Stimulated activated CD4-positive, alpha-beta T cell treated with anti-CD3 and anti-CD28 coated beads, Interleukin-1b, Interleukin-23, amount 100 ng/mL, for 4 hours (primary cell): ENCODE data around the gene MTHFSD.

Source experiments
- DNase-seq, 2 donors: peaks; one replicate each; pipeline ENCODE4 v3.0.0-alpha.2; 2020; ENCODE audit warnings: low read depth in 2 of 2

MTHFSD gene

GRCh38 chr16:86514481-86515376 is 40.3 kb downstream of the MTHFSD start:
- DNase-seq: no peak

- DNase-seq: no peak
These were observed 41.4 kb downstream of the MTHFSD start for GRCh38 chr16:86513471-86514277.

- DNase-seq: no peak
These were observed 42.1 kb downstream of the MTHFSD start for GRCh38 chr16:86512860-86513470.

- DNase-seq: no peak
These were observed 42.7 kb downstream of the MTHFSD start for GRCh38 chr16:86512301-86512859.

- DNase-seq: no peak
These were observed 43.5 kb downstream of the MTHFSD start for GRCh38 chr16:86511317-86512161.

DNA sequence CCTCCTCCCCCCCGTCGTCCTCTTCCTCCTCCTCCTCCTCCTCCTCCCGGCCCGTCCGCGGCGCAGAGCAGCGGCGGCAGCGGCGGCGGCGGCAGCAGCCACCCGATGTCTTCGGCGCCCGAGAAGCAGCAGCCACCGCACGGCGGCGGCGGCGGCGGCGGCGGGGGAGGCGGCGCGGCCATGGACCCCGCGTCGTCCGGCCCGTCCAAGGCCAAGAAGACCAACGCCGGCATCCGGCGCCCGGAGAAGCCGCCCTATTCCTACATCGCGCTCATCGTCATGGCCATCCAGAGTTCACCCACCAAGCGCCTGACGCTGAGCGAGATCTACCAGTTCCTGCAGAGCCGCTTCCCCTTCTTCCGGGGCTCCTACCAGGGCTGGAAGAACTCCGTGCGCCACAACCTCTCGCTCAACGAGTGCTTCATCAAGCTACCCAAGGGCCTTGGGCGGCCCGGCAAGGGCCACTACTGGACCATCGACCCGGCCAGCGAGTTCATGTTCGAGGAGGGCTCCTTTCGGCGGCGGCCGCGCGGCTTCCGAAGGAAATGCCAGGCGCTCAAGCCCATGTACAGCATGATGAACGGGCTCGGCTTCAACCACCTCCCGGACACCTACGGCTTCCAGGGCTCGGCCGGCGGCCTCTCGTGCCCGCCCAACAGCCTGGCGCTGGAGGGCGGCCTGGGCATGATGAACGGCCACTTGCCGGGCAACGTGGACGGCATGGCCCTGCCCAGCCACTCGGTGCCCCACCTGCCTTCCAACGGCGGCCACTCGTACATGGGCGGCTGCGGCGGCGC is 44.4 kb downstream of the MTHFSD start, which contains the start of gene FOXF1:
FOXF1 (plus strand) TSS at position 63 of the 797 bp plus-strand sequence; CDS start at position 106, 43 bp downstream.
- no peak for DNase-seq

DNA sequence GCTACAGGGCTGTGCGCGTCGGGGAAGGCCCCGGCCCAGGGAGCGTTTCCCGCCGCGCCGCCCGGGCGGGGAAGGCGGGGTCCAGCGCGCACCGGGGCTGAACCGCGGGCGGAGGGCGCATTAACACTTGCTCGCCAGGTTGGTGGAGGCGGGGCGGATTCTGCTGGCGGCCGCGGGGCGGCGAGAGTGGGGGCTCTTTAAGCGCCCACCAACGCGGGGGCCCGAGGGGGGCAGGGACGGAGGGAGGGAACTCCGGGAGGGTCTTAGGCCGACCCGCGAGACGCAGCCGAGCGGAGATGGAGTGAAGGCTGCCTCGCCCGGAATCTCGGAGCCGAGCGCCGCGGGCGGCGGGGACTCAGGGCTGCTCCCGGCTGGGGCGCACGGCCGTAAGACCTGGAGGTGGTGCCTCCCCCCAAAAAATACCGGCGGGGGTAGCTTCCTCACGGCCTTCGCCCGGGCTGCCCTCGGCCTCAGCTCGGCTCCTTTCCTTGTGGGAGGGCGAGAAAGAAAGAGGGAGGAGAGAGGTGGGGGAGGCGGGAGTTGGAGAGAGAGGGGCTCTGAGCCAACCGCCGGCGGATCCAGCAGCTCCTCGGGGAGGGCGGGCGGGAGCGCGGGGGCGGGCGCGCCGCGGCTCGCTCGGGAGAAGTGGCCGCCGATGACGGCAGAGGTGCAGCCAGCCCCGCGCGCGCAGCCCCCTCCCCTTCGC is 45.1 kb downstream of the MTHFSD start:
- no peak for DNase-seq

GRCh38 chr16:86508947-86509758 is 45.9 kb downstream of the MTHFSD start:
- no peak for DNase-seq

DNA sequence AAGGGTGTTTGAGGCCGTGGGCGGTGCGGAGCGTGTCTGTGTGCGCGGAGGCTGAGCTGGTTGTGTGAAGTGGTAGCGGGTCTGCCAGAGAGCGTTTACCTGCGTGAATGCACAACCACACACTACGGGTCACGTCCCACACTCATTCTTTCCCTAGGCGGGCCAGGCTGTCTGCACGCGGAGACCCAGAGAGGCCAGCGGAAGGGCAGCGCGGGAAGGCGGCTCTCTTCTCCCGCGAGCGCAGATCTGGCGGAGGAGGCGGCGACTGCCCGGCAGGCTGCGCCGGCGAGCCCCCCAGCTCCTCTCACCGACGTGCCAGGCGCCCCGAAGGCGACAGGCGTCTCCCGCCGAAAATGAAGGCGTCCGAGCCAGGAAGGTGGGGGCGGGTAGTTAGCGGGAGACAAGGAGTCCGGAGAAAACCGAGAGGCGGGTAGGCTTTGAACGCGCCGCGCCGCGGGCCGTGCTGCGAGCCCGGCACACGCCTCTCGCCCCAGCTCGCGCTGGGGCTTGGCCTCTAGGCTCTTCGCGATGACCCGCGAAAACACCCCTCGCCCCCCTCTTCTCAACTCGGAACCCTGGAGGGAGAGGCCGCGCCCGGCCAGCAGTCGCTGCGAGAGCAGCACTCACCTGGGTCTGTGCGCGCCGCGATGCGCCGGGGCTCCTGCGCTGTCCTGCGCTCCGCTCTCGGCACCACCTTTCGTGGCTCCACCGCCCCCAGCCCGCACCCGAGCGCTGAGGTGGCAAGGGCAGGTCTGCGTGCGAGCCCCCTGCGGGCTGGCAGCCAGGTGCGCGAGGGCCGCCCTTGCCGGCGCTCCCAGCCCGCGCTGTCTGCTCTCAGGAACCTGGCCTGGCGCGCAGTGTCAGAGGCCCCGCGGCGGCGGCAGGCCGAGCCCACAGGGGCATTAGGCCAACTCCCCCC is 46.7 kb downstream of the MTHFSD start:
- no peak for DNase-seq

GRCh38 chr16:86507173-86508027 is 47.6 kb downstream of the MTHFSD start:
- no peak for DNase-seq

DNA sequence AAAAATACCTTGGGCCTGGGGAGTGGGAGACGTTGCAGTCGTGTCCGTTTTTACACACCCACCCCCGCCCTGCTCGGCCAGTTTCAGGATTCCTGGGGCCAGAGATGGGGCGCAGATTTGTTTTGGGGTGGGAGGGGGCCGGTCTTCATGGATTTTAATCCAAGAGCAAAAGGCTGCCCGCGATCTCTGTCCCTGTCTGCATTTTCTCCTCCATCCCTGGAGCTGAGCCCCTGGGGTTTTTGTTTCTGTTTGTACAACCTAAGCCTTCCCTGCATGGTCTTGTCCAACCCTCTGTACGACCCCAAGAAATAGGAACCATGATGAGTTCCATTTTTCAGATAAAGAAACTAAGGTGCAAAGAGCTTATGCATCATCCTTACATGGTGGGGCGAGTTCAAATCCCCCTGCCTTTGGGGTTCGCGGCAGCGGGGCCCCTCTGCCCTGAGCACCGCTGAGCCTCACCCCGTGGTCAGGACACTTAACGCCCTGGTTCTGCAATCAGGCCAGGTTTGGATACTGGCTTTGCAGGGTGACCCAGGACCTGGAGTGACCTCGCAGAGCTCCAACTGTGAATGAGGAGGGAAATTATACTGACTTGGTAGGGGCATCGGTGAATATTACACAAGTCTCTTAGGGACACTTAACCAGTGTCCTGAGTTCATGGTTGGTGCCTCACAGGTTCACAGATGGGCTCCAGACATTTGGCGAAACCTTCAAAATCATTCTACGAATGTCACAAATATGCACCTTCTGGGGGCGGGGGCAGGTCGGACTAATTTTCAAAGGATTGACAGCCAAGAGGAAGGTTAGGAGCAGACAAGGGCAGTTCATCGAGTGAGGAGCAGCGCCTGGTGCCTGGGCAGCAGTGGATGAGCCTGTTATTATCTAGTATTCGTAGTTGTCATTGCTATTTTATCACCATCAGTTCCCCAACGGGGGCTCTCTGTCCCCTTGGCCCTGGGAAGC is 48.9 kb downstream of the MTHFSD start:
- DNase-seq: no peak

GRCh38 chr16:86505185-86505898 is 49.7 kb downstream of the MTHFSD start:
- no peak for DNase-seq

DNA sequence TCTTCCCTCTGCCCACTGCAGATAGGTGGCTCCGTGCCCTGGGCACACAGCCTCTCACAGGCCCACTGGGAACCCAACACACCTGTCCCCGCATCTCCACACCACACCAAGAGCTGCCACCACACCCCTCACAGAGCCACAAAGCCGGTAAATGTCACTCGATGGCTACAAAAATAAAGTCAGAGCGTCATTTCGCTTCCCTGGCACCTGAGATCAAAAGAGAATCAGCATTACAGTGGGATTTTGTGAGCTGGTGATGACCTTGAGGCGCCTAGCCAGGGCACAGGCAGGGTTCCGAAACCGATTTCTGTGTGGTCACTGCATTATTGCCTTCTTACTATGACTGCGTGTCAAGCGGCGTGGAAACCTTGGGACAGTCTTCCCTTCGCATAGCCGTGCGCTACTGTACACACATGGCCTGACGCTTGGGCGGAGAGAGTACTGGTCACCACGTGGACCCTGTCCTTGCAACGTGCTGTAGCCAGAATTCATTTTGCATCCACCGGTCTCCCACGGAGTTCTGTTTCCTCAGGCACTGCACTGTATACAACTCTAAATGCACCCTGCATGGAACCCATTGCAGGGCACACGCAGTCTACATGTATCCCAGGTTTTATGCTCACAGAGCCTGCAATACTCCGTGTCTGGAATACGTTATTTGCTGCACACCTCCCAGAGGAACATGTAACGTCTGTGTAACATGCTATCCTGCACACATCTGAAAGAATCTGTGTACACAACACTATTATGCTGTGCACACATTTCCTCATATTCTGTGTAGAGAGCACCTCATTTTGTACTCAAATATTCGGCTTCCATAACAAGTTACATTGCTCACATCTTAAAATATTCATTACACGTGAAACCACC is 50.5 kb downstream of the MTHFSD start:
- DNase-seq: no peak

DNA sequence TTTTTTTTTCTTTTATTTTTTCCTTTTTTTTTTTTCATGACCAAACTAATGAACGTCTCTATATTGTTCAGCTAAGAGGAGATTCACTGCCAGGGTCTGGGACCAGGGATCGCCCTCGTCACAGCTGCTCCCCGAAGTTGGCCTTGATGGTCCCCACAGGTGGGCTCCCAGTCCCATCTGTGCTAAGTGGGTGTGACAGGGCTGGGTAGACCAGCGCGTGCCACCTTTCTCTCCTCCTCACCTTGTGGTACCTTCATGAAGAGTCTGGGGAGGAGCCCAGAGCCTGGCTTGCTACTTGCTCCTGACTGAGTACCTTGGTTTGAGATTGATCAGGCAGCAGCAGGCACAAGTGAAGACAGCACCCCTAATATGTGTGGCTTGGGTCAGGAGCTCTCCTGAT is 51.2 kb downstream of the MTHFSD start:
- no peak for DNase-seq
